CD8-positive, alpha-beta memory T cell (primary cell): ENCODE measurements around the gene MT1M. TPM values are rescaled to one million over a fixed set of nuclear protein-coding genes. Genes with fewer than 3 reads are reported as not detected.

Experiments
- CTCF ChIA-PET: fragments of 350-600 bp; sonication (Branson Sonifier 250); formaldehyde crosslinking; loops from one replicate; lab custom pipeline; 2021; ENCODE audit warnings: antibody characterized with exemption; lab: Charles Lee
- POLR2A ChIA-PET: fragments of 350-600 bp; sonication (Branson Sonifier 250); formaldehyde crosslinking; loops from one replicate; lab custom pipeline; 2021; ENCODE audit warnings: antibody characterized with exemption; lab: Charles Lee
- DNase-seq, 5 donors: peaks; one replicate each; pipeline versions ENCODE4 v3.0.0 to v3.0.0-alpha.2; 2020 to 2022; ENCODE audit warnings: mixed read lengths in 1 of 5
- H3K27ac ChIP-seq: one replicate; pipeline ENCODE4 v1.7.0; 2013; ENCODE audit warnings: low read depth, mild to moderate bottlenecking, low read length, moderate library complexity
- H3K27me3 ChIP-seq: 2 replicates; pipeline ENCODE4 v1.7.0; 2013; ENCODE audit warnings: low read length, mild to moderate bottlenecking; ENCODE audit not compliant: insufficient read depth, poor library complexity, severe bottlenecking
- H3K36me3 ChIP-seq: 2 replicates; pipeline ENCODE4 v1.7.0; 2013; ENCODE audit warnings: mild to moderate bottlenecking, low read length, moderate library complexity; ENCODE audit not compliant: insufficient read depth
- H3K4me1 ChIP-seq: 2 replicates; pipeline ENCODE4 v1.7.0; 2013; ENCODE audit warnings: mild to moderate bottlenecking, low read length, moderate library complexity; ENCODE audit not compliant: insufficient read depth
- H3K4me3 ChIP-seq: 2 replicates; pipeline ENCODE4 v1.7.0; 2013; ENCODE audit warnings: mild to moderate bottlenecking, low read length
- H3K9me3 ChIP-seq: 2 replicates; pipeline ENCODE4 v1.7.0; 2013; ENCODE audit warnings: mild to moderate bottlenecking, low read length
- H3K27ac Mint-ChIP-seq, 8 donors: one replicate each; pipeline ENCODE4 v1.8.0; 2020 to 2021; ENCODE audit warnings: mixed read lengths in 8 of 8, mild to moderate bottlenecking in 6 of 8, inconsistent platforms in 3 of 8, moderate library complexity in 3 of 8
- H3K27me3 Mint-ChIP-seq, 2 donors: one replicate each; pipeline ENCODE4 v1.8.0; 2020 to 2021; ENCODE audit warnings: mixed read lengths in 2 of 2, mild to moderate bottlenecking in 1 of 2, moderate library complexity in 1 of 2
- H3K36me3 Mint-ChIP-seq, 3 donors: one replicate each; pipeline ENCODE4 v1.8.0; 2020 to 2021; ENCODE audit warnings: mixed read lengths in 3 of 3, inconsistent platforms in 1 of 3, mild to moderate bottlenecking in 1 of 3
- H3K4me1 Mint-ChIP-seq, 3 donors: one replicate each; pipeline ENCODE4 v1.8.0; 2020 to 2021; ENCODE audit warnings: mixed read lengths in 3 of 3, inconsistent platforms in 1 of 3, mild to moderate bottlenecking in 1 of 3
- H3K4me3 Mint-ChIP-seq, 7 donors: one replicate each; pipeline ENCODE4 v1.8.0; 2020 to 2021; ENCODE audit warnings: mixed read lengths in 7 of 7, mild to moderate bottlenecking in 6 of 7, moderate library complexity in 4 of 7, inconsistent platforms in 2 of 7
- H3K9me3 Mint-ChIP-seq, 5 donors: one replicate each; pipeline ENCODE4 v1.8.0; 2020 to 2022; ENCODE audit warnings: mixed read lengths in 5 of 5, mild to moderate bottlenecking in 3 of 5, moderate library complexity in 2 of 5, inconsistent platforms in 1 of 5
- polyA plus RNA-seq: library from polyadenylated mRNA; unstranded; fragments of 300-500 nt; fragmentation: Illumina TruSeq; gene quantifications from one replicate; pipeline ENCODE4 v1.2.3, GENCODE V29; 2021
- total RNA-seq, 2 experiments: library from RNA; stranded (reverse); gene quantifications; one replicate each; pipeline ENCODE4 v1.2.3, GENCODE V29; 2021

Gene MT1M
- total and polyA plus RNA-seq, 3 experiments from 2014 or later: not detected

GRCh38 chr16:56609463-56609921 is 23.0 kb upstream of the MT1M start:
- Histone ChIP-seq H3K4me3 (peak overlapping the region; percentile 98), H3K27ac (peak overlapping the region; percentile 52), H3K4me1 (peaks cover 39% of the 10 kb centered on the region), H3K9me3 (no peaks in the 10 kb centered on the region), H3K27me3 (no peaks in the 10 kb centered on the region), H3K36me3 (no peaks in the 10 kb centered on the region)
- ChIA-PET CTCF (interaction anchor here (0.8 to 6.5 kb wide), 4 partner anchors 8 to 92 kb away, joined by 3 to 29 read pairs (median 11); no protein-coding TSS in a partner anchor), POLR2A (interaction anchor here (1.2 to 1.6 kb wide), 2 partner anchors 14 to 34 kb away, joined by 3 to 5 read pairs; no protein-coding TSS in a partner anchor)
- peak overlapping the region; percentile 82 to 98 (median 96) for H3K27ac Mint-ChIP-seq
- peak; percentile 45 to 86 (median 78) for DNase-seq
- H3K27me3 Mint-ChIP-seq: no peaks in the 10 kb centered on the region
- H3K4me1 Mint-ChIP-seq: peaks cover 46 to 51% (median 48%) of the 10 kb centered on the region in 3 donors
- H3K9me3 Mint-ChIP-seq: no peaks in the 10 kb centered on the region
- H3K4me3 Mint-ChIP-seq: peak overlapping the region; percentile 89 to 99 (median 95)
- H3K36me3 Mint-ChIP-seq: peaks cover 0 to 8% (median 0%) of the 10 kb centered on the region in 3 donors

- Histone ChIP-seq H3K27me3 (no peaks in the 10 kb centered on the region), H3K4me1 (peaks cover 39% of the 10 kb centered on the region), H3K9me3 (no peaks in the 10 kb centered on the region), H3K4me3 (peak overlapping the region; percentile 98), H3K27ac (peak overlapping the region; percentile 52), H3K36me3 (no peaks in the 10 kb centered on the region)
- DNase-seq: peak; percentile 46 to 78 (median 75)
- ChIA-PET CTCF (interaction anchor here (0.8 to 6.5 kb wide), 8 partner anchors 9 to 92 kb away, joined by 3 to 29 read pairs (median 5); no protein-coding TSS in a partner anchor), POLR2A (interaction anchor here (1.2 to 1.5 kb wide), 2 partner anchors 13 to 33 kb away, joined by 3 to 5 read pairs; no protein-coding TSS in a partner anchor)
- Mint-ChIP-seq H3K36me3 (peaks cover 0 to 8% (median 0%) of the 10 kb centered on the region in 3 donors), H3K27me3 (no peaks in the 10 kb centered on the region), H3K9me3 (no peaks in the 10 kb centered on the region), H3K27ac (peak overlapping the region; percentile 82 to 98 (median 96)), H3K4me3 (peak overlapping the region; percentile 89 to 99 (median 95)), H3K4me1 (peaks cover 46 to 51% (median 48%) of the 10 kb centered on the region in 3 donors)
These were observed 22.3 kb upstream of the MT1M start for GRCh38 chr16:56610017-56610608.

GRCh38 chr16:56610609-56611111 is 21.8 kb upstream of the MT1M start:
- H3K4me1 Mint-ChIP-seq: peaks cover 46 to 51% (median 48%) of the 10 kb centered on the region in 3 donors
- peaks cover 0 to 8% (median 0%) of the 10 kb centered on the region in 3 donors for H3K36me3 Mint-ChIP-seq
- H3K4me3 Mint-ChIP-seq: peak overlapping the region; percentile 86 to 99 (median 95)
- Histone ChIP-seq H3K36me3 (no peaks in the 10 kb centered on the region), H3K4me1 (peaks cover 39% of the 10 kb centered on the region), H3K9me3 (no peaks in the 10 kb centered on the region), H3K4me3 (no peak overlapping the region), H3K27ac (peak overlapping the region; percentile 52), H3K27me3 (no peaks in the 10 kb centered on the region)
- no peaks in the 10 kb centered on the region for H3K9me3 Mint-ChIP-seq
- H3K27ac Mint-ChIP-seq: peak overlapping the region; percentile 82 to 98 (median 96)
- ChIA-PET POLR2A (interaction anchor here (1.2 to 1.5 kb wide), 2 partner anchors 13 to 33 kb away, joined by 3 to 5 read pairs; no protein-coding TSS in a partner anchor), CTCF (interaction anchor here (0.9 to 4.5 kb wide), 7 partner anchors 10 to 91 kb away, joined by 3 to 18 read pairs (median 6); no protein-coding TSS in a partner anchor)
- DNase-seq: peak in 1 of 5 donors; percentile 19
- no peaks in the 10 kb centered on the region for H3K27me3 Mint-ChIP-seq

- POLR2A ChIA-PET: interaction anchor here (1.0 to 1.5 kb wide), 2 partner anchors 12 to 71 kb away, joined by 3 read pairs; partner anchors contain the start of gene MT1X
- peaks cover 39% of the 10 kb centered on the region for H3K4me1 ChIP-seq
- no peaks in the 10 kb centered on the region for H3K27me3 Mint-ChIP-seq
- peaks cover 46 to 50% (median 48%) of the 10 kb centered on the region in 3 donors for H3K4me1 Mint-ChIP-seq
- H3K27ac ChIP-seq: no peak overlapping the region
- peaks cover 0 to 8% (median 0%) of the 10 kb centered on the region in 3 donors for H3K36me3 Mint-ChIP-seq
- H3K27ac Mint-ChIP-seq: peak overlapping the region; percentile 82 to 98 (median 96)
- H3K4me3 ChIP-seq: no peak overlapping the region
- no peak for DNase-seq
- CTCF ChIA-PET: interaction anchor here (0.9 to 4.5 kb wide), 6 partner anchors 10 to 90 kb away, joined by 3 to 18 read pairs (median 6); no protein-coding TSS in a partner anchor
- no peaks in the 10 kb centered on the region for H3K27me3 ChIP-seq
- peak overlapping the region in 4 of 7 donors; percentile 54 to 98 (median 82) for H3K4me3 Mint-ChIP-seq
- H3K9me3 ChIP-seq: no peaks in the 10 kb centered on the region
- H3K36me3 ChIP-seq: no peaks in the 10 kb centered on the region
- H3K9me3 Mint-ChIP-seq: no peaks in the 10 kb centered on the region
These were observed 21.1 kb upstream of the MT1M start for GRCh38 chr16:56611281-56611833.

- H3K27ac Mint-ChIP-seq: no peak overlapping the region
- ChIA-PET CTCF (interaction anchor here (1.0 to 1.2 kb wide), 2 partner anchors 12 to 100 kb away, joined by 3 to 4 read pairs; partner anchors contain the start of gene MT1E), POLR2A (no interaction called here)
- no peak for DNase-seq
- no peak overlapping the region for H3K4me3 ChIP-seq
- H3K27me3 ChIP-seq: peaks cover 8% of the 10 kb centered on the region
- no peak overlapping the region for H3K27ac ChIP-seq
- no peaks in the 10 kb centered on the region for H3K9me3 ChIP-seq
- peak overlapping the region in 1 of 7 donors; percentile 24 for H3K4me3 Mint-ChIP-seq
- peaks cover 28% of the 10 kb centered on the region for H3K4me1 ChIP-seq
- H3K9me3 Mint-ChIP-seq: no peaks in the 10 kb centered on the region
- H3K36me3 ChIP-seq: no peaks in the 10 kb centered on the region
- H3K4me1 Mint-ChIP-seq: peaks cover 32 to 43% (median 35%) of the 10 kb centered on the region in 3 donors
- peaks cover 2 to 11% of the 10 kb centered on the region in 2 donors for H3K27me3 Mint-ChIP-seq
- peaks cover 0 to 5% (median 0%) of the 10 kb centered on the region in 3 donors for H3K36me3 Mint-ChIP-seq
These were observed 18.8 kb upstream of the MT1M start for GRCh38 chr16:56613706-56614105.

GRCh38 chr16:56614549-56614991 is 17.9 kb upstream of the MT1M start:
- peaks cover 8% of the 10 kb centered on the region for H3K27me3 ChIP-seq
- DNase-seq: no peak
- H3K4me1 ChIP-seq: peaks cover 24% of the 10 kb centered on the region
- H3K36me3 ChIP-seq: no peaks in the 10 kb centered on the region
- peak overlapping the region in 1 of 8 donors; percentile 56 for H3K27ac Mint-ChIP-seq
- no peak overlapping the region for H3K27ac ChIP-seq
- peaks cover 2 to 11% of the 10 kb centered on the region in 2 donors for H3K27me3 Mint-ChIP-seq
- H3K36me3 Mint-ChIP-seq: no peaks in the 10 kb centered on the region
- POLR2A ChIA-PET: no interaction called here
- no peak overlapping the region for H3K4me3 ChIP-seq
- H3K4me3 Mint-ChIP-seq: peak overlapping the region in 1 of 7 donors; percentile 24
- H3K4me1 Mint-ChIP-seq: peaks cover 23 to 34% (median 26%) of the 10 kb centered on the region in 3 donors
- H3K9me3 Mint-ChIP-seq: no peaks in the 10 kb centered on the region
- CTCF ChIA-PET: no interaction called here
- no peaks in the 10 kb centered on the region for H3K9me3 ChIP-seq

GRCh38 chr16:56615353-56615752 is 17.1 kb upstream of the MT1M start:
- Mint-ChIP-seq H3K9me3 (no peaks in the 10 kb centered on the region), H3K27ac (peak overlapping the region in 1 of 8 donors; percentile 42), H3K4me1 (peaks cover 18 to 27% (median 20%) of the 10 kb centered on the region in 3 donors), H3K4me3 (no peak overlapping the region), H3K27me3 (peaks cover 2 to 11% of the 10 kb centered on the region in 2 donors), H3K36me3 (no peaks in the 10 kb centered on the region)
- H3K9me3 ChIP-seq: no peaks in the 10 kb centered on the region
- H3K4me3 ChIP-seq: no peak overlapping the region
- POLR2A ChIA-PET: no interaction called here
- H3K4me1 ChIP-seq: peaks cover 16% of the 10 kb centered on the region
- H3K36me3 ChIP-seq: no peaks in the 10 kb centered on the region
- no peak for DNase-seq
- H3K27ac ChIP-seq: no peak overlapping the region
- peaks cover 8% of the 10 kb centered on the region for H3K27me3 ChIP-seq
- CTCF ChIA-PET: interaction anchor here (0.9 kb wide), 1 partner anchor 12 kb away, joined by 3 read pairs; no protein-coding TSS in a partner anchor
